Activated CD8-positive, alpha-beta memory T cell treated with anti-CD3 and anti-CD28 coated beads, Interleukin-2, amount 50 U/mL, for 1 hour (primary cell): Measurements from ENCODE around the gene RYR2.
"Not testable (repeated sequence)": the region's sequence is repeated elsewhere in the genome, so short reads cannot be mapped to it uniquely, and the experiment has no call there.

Experiments used
- DNase-seq: peaks from one replicate; pipeline ENCODE4 v3.0.0-alpha.2; 2020; ENCODE audit errors: extremely low read depth

RYR2 gene

GRCh38 chr1:237340892-237341291 lies 298.9 kb downstream of the RYR2 start:
- DNase-seq: no peak

DNA sequence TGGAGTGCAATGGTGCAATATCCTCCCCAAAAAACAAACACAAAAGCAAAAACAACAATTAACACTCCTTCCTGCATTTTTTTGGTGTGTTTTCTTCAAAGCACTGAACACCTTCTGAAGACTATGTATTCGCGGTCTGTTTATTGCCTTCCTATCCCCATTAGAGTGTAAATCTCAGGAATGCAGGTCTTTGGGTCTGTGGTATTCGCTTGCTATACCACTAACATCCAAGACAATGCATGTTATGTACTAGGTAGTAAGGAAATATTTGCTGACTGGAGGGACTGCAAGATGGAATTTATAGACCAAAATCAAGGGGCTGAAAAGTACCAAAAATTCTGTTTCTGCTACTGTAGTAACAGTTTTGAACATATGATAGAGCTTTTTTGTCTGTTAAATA lies 299.4 kb downstream of the RYR2 start:
- DNase-seq: no peak

- no peak for DNase-seq
Measured at GRCh38 chr1:237342730-237343129, 300.7 kb downstream of the RYR2 start.

- no peak for DNase-seq
Measured at GRCh38 chr1:237352747-237353146, 310.8 kb downstream of the RYR2 start.

DNA sequence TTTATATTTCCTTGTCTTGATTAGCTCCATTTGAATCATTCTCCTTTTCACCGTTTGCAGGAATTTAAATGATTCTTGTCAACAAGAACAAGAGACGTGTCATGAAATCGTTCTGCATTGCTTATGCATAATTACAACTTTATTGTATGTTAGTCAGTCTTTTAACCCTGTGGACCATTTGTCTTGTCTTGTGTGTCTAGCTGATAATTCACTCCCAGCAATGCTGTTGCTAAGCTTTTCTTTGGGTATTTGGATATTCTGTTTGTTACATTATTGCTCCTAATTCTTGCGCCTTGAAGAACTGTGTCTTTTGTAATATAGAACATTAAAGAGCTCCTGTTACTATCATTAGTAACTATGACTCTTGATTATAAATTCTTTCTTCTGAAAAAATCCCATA lies 311.9 kb downstream of the RYR2 start:
- DNase-seq: no peak

DNA sequence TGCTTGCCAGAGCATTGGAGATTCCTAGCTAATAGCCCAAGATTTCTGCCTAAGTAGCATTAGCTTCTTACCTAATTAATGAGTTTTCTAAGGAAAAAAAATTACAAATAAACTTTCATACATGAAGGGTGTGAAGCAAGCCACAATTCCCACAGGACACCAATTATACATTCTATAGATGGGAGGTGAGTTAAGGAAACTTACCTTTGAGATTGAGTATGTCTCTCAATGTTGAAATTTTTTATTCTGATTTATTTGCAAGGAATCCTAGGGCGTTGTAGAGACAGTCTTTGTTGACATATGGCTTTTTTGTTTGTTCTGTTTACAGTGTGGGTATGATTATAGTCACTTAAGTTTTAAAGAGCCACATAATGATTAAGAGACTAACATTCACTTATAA lies 313.0 kb downstream of the RYR2 start:
- no peak for DNase-seq

DNA sequence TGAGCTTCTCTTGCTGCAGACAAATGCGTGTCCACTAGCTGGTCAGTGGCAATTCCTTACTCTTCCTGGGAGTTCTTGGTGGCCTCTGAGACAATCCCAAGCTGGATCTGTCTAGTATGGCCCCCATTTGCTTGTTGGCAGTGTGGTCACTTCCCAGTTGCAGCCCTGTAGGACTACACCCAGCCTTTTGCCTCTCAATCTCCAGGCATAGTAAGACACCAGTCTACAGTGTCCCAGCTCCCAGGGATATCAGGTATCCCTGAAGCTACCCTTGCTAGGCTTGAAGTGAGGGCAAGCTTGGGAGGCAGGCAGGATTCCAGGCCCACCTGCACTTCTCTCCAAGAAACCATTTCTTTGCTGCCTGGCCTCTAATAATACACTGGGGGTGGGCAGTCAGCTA lies 316.6 kb downstream of the RYR2 start:
- DNase-seq: no peak

DNA sequence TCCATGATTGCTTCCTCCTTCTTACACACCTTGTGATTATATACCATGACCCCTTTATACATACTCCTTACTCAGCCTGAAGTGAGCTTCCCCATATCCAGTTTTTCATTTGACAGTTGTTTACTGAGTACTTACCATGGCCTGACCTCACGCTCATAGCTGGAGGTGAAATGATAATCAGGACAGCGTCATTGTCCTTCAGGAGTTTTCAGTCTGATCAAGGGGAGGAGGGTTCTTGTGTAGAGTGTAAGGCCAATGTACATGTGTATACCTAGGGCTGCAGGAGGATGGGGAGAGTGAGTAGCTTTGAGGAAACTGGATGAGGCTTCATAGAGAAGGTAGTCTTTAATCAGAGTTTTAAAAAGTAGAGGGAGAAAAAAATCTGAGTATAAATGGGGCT lies 325.8 kb downstream of the RYR2 start:
- no peak for DNase-seq

GRCh38 chr1:237371477-237371876 lies 329.5 kb downstream of the RYR2 start:
- not testable (repeated sequence) for DNase-seq

GRCh38 chr1:237383791-237384190 lies 341.8 kb downstream of the RYR2 start:
- DNase-seq: no peak

DNA sequence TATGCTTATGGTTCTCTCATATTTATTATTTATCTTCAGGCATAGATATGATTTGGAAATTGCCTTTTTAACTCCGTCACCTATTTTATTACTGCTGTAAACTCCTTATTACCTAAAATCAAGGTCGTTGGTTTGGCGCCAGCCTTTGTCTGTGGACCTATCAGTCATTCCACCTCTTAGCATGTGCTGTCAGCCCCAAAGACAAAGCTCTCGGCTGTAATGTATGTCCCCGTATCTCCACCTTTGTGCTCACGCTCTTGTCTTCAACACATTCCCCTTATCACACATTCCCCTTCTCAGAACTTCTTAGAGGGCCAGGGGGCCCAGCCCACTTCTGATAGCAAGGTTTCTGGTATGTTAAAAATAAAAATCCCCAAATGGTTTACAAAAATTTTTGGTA lies 342.2 kb downstream of the RYR2 start:
- no peak for DNase-seq

- DNase-seq: no peak
Measured at GRCh38 chr1:237386362-237387143, 344.6 kb downstream of the RYR2 start.

- no peak for DNase-seq
Measured at GRCh38 chr1:237387144-237387505, 345.1 kb downstream of the RYR2 start.

DNA sequence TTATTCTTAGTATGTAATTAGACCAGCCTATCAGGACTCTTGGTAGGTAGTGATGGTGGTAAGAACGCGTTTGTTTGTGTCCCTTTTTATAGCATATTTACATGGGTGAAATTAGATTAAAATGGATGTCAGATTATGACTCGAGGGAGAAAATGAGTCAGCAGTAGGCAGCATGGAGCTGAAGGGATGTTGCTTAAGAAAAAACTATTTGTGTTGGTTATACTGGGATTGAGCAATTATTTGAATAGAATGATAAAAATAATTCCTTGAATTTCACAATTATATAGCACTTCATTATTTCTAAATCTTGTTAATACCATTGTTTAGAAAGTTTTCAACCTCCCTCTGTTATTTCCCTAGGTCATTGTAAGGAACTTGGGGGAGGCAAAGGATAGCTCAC lies 348.8 kb downstream of the RYR2 start:
- no peak for DNase-seq

DNA sequence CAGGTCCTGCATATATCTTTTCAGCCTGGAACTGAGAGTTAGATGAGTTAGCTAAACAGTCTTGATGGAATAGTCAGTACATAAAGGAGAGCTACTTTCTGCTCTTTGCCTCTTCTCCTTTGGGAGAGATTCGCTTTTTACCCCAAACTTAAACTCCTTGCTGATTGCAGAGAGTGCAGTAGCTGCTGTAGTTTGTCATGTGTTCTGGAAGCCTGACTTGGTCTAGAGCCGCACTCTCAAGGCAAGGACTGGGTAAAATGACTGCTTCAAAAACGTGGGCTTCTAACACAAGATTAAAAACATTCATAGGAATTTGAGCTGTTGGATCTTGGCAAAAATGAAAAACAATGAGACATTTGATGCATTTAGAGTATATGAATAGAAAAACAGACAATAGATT lies 351.6 kb downstream of the RYR2 start:
- no peak for DNase-seq

- no peak for DNase-seq
Measured at GRCh38 chr1:237394281-237394680, 352.3 kb downstream of the RYR2 start.

DNA sequence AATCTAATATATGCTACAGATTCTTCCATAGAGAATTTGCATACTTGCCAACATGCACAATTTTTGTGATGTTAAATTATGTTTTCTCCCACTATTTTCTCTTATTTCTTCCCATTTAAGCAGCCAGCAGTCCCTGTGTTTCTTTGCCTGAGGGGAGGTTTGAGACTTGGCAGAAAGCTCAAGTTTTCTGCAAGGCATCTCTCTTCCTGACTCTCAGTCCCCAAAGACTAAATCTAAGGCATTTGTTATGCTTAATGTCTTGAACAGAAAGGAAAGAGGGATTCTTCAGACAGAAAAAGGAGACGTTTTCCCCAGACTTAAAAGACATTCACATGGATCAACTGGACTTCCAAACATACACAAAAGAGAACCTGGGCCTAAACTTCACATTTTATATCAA lies 354.4 kb downstream of the RYR2 start:
- no peak for DNase-seq

DNA sequence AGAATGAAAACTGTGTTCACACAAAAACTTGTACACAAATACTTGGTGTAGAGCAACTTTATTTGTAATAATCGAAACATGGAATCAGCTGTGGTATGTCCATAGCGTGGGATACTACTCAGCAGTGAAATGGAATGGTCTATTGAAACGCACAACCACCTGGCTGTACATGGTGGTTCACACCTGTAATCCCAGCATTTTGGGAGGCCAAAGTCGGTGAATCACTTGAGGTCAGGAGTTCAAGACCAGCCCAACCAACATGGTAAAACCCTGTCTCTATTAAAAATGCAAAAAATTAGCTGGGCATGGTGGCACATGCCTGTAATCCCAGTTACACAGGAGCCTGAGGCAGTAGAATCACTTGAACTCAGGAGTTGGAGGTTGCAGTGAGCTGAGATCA lies 356.8 kb downstream of the RYR2 start:
- DNase-seq: no peak

DNA sequence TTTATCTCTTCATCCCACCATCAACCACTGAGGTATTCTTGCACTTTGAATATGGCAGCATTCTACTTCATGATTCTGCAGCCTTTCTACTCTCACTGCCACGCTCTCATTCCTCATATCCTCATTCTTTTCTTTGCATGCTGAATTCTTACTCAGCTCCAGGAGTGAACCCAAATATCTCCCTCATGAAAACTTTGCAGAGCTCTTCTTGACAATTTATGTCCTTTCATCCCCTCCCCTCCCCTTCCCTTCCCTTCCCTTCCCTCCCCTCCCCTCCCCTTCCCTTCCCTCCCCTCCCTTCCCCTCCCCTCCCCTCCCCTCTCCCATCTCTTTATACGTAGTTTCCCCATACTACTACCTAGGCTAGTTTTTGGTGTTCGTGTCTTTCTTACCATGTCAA lies 363.9 kb downstream of the RYR2 start:
- DNase-seq: no peak

GRCh38 chr1:237411621-237412020 lies 369.6 kb downstream of the RYR2 start:
- DNase-seq: no peak

DNA sequence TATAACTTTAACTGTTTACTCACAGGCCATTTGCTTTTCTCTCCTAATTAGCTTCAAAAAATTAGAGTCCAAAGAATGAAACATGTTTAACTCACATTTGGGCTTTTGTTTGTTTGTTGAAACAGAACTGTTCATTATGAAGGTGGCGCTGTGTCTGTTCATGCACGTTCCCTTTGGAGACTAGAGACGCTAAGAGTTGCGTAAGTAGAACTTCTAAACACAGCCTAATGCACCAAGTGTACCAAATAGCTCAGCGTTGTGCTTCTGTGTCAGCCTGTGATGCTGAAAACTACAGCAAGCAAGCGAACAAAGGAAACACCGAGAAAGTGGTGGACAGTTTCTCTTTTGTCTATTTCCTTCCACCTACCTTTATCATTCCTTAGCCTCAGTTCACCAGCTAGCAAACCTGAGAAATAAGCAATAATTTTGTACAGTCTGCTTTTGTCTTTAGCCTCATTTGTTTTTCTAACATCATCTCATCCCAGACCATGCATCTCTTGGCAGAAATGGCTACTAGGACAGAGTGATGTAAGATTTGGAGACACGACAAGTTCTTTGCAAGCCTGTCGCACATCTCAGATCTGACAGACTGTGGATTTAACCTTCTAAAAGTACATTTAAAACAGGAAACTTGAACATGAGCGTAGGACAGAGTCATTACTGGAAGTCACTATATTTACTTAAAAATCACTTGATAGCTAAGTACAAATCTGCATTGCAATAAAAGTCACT lies 375.1 kb downstream of the RYR2 start:
- DNase-seq: no peak

GRCh38 chr1:237428809-237429208 lies 386.8 kb downstream of the RYR2 start:
- DNase-seq: no peak

- no peak for DNase-seq
Measured at GRCh38 chr1:237429252-237429651, 387.3 kb downstream of the RYR2 start.

DNA sequence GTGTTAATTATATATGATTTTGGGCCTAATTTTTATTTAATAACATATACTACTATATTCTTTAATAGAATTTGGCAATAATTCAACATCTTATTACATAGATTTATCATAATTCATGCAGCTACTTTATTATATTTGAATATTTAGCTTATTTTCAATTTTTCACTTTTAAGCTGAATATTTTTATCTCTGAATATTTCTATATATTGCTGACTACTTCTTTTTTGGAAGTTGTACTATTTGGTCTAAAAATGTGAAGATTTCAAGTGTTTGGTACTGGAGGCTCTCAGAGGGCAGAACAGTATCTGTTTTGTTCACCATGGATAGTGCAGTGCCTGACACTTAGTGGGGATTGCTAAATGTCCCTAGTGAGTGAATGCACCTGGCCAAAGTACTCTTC lies 389.5 kb downstream of the RYR2 start:
- DNase-seq: no peak
